Stimulated activated CD8-positive, alpha-beta memory T cell treated with anti-CD3 and anti-CD28 coated beads, Interleukin-7, amount 100 ng/mL, for 4 hours (primary cell): ENCODE results near the gene FGFR2.

ENCODE experiments used
- DNase-seq, 2 donors: peaks; one replicate each; pipeline ENCODE4 v3.0.0-alpha.2; 2020; ENCODE audit warnings: low read depth in 2 of 2

FGFR2 gene

DNA sequence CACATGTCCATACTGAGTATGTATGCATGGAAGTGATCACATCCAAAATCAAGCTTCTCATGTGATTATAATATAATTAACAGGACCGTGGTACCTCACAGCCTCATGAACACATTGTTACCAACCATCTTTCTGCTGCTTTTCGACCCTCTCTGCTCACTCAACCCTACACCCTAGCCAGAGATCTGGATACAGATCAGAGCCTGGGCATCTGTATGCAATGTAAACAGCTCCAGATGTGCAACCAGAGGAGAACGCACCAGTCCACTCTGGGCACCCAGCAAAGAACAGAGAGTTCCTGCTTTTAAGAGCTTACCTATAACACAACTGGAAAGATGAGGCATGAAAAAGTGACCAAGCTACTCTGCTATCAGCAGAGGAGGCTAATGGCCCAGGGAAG, 145.1 kb downstream of the FGFR2 start:
- DNase-seq, result no peak

DNA sequence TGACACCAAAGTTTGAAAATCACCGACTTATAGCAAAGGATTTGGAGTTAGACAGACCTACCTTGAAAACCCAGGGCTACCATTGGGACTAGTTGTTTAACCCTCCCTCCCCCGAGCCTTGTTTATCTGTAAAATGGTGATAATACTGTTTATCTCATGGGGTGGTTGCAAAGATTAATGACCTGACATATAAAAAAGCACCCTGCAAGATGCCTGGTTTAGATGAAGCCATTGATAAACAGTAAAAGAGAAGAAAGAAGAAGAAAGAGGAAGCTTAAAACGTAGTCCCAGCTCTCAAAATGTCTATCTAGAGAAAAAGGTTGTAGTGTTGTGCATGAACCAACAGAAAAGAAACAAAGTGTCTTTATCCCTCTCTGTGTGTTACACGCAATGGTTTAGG, 145.7 kb downstream of the FGFR2 start:
- DNase-seq, result no peak

DNA sequence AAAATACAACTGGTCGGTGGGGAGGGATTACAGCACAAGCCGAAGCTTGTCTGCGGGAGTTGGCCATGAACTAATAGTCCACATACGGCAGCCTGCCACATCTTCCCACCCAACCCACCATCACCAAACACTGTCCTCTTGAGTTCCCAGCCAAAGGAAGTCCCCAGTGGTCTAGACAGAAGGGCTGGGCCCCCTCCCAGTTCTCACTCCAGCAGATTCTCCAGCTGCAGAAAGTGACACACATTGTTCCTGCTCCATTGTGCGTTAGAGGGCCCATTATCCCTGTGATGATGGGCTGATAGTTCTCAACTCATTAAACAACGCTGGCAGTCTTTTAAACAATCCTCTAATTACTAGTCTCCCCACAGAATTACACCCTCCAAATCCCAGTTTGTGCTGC, 148.0 kb downstream of the FGFR2 start:
- no peak for DNase-seq

DNA sequence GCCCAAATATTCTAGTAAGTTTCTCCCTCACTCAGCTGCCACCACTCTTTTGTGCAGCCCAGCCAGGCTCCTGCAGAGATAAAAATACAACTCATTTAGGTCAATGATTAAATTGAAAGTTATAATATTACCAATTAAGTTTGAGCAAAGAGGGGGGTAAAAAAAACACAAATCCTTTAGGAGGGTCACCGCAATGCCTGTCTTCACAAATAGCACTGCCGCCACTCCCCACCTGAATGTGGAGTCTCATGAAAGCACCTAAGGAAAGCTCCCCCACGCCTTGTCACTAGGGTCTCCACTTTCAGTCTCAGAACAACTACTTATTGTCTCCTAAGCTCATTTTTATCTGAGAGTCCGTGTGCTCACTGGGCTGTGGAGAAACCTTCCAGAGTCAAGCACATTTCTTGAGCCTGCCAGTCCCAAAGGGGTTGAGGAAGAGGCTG, 148.7 kb downstream of the FGFR2 start:
- no peak for DNase-seq

DNA sequence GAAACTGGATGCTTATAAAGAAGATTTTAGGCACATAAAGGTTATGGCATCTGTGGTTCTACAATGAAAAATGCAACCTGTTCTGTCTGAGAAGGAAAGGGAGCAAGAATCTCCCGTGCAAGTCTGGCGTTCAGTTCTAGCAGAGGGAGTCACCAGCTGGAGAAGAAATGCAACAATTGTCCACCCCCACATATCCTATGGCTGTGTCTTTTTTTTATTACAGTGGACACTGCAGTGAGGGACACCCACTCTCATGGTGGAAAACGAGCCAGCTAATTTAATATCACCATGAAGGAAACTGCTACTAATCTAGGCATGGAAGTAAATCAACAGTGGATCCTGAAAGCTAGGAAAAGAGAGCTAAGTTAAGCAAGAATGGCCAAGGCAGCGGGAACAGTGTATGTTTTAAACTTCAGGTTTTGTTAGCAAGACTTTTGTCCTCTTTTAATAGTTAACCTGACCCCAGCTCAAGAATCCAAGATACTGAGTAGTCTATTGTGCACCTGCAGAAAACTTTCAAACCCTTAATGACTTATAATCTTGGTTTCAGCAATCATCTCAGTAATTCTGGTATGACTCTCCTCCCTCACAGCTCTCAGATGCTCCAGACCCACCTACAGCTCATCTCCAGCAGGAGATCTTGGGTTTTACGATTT, 149.3 kb downstream of the FGFR2 start:
- no peak for DNase-seq

DNA sequence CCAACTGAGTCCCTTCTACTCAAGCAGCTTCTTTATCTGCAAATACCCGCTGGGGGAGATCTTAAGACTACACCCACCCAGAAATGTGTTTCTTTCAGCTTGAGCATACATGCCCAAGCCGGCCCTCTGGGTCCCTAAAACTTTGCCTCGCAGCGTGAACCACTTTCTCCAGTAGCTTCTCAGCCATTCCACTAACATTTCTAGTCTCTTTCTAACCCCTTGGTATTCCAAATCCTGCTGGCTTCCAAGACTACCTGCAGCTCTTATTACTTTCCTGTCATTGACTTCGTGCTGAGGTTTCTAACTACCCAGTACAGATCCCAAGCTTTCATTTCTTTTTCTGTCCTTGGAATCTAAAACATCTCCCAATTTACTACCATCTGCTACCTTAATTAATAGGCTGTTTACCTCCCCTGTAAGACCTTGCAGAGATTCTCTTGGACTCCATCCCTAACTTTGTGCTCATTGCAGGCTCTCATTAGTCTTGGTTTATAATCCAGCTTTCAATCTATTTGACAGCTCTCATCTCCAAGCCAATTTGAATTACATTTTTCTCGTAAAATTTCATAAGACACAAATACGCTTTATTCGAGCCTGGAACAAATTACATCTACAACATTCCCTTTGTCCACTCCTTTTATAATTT, 153.6 kb downstream of the FGFR2 start:
- DNase-seq, result no peak

DNA sequence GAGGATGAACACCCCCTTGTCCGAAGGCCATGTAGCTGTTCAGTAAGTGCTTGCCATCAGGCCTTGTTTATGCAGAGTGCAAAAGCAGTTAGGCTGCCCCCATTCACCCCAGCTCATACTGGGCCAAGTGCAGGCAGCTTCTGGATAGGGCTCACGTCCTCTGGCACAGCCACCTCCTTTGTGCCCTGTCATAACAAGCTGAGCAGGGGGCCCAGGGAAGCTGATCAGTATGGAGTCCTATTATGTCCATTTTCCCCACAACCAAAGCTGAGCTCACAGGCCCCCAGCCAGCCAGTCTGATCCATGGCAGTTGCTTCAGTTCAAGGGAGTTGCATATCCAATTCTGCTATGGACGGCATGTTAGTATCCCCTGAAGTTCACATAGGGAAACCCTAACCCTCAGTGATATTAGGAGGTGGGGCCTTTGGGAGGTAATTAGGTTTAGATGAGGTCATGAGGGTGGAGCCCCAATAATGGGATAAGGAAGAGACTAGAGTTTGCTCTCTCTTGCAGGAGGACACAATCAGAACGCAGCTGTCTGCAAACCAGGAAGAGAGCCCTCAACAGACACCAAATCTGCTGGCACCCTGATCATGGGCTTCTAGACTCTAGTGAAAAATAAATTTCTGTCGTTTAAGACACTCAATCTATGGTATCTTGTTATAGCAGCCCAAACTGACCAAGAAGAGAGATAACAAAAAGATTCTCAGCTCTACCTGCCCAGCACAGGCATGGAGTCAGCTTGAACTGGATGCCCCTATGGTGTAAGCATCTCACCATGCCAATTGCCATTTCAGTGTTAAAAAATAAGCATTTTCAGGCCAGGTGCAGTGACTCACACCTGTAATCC, 155.9 kb downstream of the FGFR2 start:
- DNase-seq, result no peak

DNA sequence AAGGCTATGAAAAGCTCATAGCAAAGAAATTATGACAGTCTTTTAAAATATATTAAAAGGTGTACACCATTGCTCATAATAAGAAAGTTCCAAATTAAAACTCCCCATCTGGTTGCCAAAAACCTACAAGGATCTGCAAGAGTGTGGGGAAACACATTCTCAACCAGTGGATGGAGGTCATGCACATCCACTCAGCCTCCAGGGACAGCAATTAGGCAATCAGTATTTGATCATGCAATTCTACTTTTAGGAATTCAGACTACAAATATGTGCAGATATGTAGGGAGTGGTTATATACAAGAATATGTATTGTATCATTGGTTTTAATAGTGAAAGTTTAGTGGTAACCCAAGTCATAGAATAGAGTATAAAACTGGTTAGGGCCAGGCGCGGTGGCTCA, 157.8 kb downstream of the FGFR2 start:
- DNase-seq, result no peak

DNA sequence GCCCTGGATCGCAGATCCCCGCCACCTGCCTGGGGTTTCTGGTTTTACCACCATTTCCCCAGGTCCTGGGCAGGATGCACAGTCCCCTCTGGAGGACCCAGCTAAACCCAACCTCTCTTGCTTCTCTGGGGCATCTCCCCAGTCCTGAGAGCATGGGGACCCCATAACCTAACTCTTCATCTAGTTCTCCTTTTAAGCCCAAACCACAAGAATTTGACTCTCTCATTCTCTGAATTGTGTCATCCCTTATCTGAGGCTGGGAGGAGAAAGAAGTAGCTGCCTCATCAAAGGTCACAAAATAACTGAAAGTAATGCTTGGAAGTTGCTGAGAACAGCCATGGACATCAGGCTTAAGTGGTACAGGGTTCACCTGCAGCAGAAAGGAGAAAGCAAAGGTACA, 159.9 kb downstream of the FGFR2 start:
- no peak for DNase-seq

DNA sequence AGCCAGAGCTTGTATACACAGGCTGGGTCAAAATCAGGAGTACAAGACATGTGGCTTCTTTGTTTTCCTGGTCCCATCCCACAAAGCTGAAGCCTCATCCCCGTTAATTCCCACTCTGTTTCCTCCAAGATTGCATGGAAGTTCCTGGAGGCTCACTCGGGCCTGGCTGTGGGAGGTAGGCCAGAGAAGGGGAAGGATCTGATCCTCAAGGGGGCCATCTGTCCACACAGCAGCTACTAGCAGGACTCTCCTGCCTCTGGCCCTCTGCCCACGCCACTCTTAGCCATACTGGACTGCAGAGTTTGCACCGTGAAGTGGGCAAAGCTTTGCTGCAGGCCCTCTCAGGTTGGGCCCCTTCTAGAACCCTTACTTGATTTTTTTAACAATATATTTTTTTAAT, 160.6 kb downstream of the FGFR2 start:
- DNase-seq, result no peak

DNA sequence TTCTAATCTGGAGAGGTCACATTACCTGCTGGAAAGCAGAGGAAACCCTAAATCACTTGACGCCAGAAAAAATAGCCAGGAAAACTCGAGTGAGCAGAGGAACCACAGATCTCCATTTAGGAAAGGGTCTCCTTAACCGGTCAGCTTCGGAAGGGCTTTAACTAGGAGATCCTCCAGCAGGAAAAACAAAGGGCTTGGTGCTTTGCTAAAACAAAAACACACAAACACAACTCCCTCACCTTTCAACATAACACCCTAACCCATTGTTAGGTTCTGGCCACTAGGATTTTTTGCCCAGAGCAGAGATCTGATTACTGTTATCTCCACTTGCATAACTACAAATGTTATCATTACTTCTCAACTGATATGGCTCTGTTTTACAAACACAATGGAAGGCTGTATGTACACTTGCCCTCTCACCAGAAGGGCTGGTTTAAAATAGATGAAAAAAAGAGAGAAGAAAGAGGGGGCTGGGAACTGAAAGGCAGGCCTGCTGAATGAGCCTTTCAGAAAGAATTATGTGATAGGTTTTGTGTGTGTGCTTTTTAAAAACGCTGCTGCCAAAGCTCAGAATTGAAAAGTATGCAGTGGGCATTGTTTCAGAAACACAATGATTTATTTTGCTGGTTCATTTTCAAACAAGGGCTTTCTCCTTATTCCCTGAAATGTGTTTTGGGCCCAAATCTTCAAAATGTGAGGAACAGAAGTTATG, 161.5 kb downstream of the FGFR2 start:
- DNase-seq, result no peak

DNA sequence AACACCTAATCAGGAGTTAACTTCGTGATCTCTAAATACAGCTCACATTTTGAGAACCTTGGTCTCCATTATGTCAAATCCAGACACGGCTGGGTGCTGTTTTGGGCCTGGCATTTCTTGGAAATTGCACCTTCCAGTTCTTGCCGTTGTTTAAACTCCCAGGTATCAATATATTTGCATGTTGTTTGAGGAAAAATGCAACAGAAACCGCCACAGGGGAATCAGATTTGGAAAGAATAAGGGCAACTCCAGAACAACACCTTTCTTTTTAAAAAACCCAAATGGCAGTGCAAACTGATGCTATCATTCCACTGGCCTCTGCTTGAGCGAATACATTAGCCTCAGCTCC, 162.0 kb downstream of the FGFR2 start:
- no peak for DNase-seq

DNA sequence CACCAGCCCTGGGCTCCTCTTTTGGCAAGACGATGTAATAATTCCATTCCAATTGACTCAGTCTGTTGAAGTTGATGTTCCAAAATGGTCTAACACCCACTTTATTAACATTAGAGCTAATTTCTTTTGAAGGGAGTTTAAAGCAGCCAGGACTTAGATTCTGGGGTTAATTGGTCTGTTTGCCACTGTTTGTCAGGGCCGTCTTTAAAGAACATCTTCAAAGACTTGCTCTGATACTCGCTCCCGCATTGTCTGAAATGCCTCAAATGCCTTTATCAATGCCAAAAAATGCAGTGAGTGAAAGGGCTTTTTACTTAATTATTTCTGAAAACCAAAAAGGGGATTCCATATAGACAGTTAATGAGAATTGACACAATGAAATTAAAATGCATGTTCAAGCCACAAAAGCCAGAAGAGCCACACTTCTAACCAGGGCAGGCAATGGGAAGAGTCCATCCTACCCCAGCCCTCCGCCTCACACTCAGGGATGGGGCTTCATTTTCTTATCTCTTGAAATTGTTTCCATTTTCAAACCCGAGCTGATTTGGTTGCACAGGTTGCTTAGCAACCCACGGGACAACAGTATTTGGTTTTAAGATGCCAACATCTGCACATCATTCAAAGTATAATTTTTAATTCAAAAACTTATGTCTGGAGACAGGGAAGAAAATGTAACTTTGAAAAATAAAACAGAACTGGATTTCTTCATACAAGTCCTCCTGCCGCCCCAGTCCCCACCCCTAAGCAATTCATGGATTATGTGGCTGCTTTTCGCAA, 163.0 kb downstream of the FGFR2 start:
- no peak for DNase-seq

DNA sequence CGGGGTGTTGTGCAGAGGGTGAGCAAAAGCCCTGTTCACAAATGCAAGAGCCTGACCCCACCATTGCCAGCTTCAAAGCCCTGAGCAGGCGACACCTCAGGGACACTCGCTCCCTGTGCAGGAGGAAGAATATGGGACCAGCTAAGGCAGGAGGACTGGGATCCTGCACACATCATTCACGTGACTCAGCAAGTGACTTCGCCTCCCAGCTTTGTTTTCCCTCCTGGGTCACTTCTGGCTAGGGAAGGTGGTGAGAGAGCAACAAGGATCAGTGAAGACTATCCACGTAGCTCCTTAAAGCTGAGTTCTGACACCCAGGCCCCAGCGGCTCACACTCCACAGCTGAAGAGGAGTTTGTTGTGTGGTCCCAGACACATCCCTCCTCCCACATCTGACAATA, 164.3 kb downstream of the FGFR2 start:
- DNase-seq, result no peak

DNA sequence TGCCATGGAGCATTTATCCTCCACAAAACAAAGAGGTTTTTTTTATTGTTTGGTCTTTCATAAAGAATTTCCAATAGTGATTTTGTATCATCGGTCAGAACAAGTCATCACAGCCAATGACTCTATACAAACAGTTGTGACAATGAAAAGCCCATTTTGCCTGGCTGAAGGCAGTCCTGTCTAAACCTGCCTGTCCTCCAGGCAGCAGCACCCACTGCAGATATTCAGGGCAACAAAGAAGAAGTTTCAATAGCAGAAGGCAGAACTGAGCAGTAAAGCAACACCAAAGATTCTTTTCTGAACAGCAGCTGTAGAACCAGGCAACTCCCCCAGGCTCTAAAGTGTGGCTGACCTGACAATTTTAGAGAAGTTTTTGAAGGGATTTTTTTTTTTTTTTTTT, 169.4 kb downstream of the FGFR2 start:
- no peak for DNase-seq
